Mesenchymal stem cell (in vitro differentiated cells and primary cell): ENCODE data around the gene CCDC148.

ENCODE experiments used
- DNase-seq: peaks from one replicate; pipeline ENCODE4 v3.0.0-alpha.2; 2013
- H2AFZ ChIP-seq: one replicate; pipeline ENCODE4 v1.6.1; 2013; ENCODE audit warnings: low read depth, mild to moderate bottlenecking, control low read depth, inconsistent platforms, low read length, moderate library complexity
- H2AK5ac ChIP-seq: 2 replicates; pipeline ENCODE4 v1.6.1; 2013; ENCODE audit warnings: low read length, moderate library complexity, mild to moderate bottlenecking, inconsistent platforms; ENCODE audit not compliant: severe bottlenecking
- H2BK120ac ChIP-seq: one replicate; pipeline ENCODE4 v1.6.1; 2013; ENCODE audit warnings: low read depth, mild to moderate bottlenecking, inconsistent platforms, low read length, moderate library complexity
- H2BK12ac ChIP-seq, 2 experiments: one replicate each; pipeline ENCODE4 v1.6.1; 2013; ENCODE audit warnings: inconsistent platforms in 2 of 2, low read length in 2 of 2, mild to moderate bottlenecking in 2 of 2, moderate library complexity in 2 of 2, control low read depth in 1 of 2
- H2BK15ac ChIP-seq: one replicate; pipeline ENCODE4 v1.6.1; 2013; ENCODE audit warnings: mild to moderate bottlenecking, low read depth, inconsistent platforms; ENCODE audit not compliant: poor library complexity, severe bottlenecking
- H2BK5ac ChIP-seq: 2 replicates; pipeline ENCODE4 v1.6.1; 2013; ENCODE audit warnings: low read depth, mild to moderate bottlenecking, low read length, control low read depth, inconsistent platforms; ENCODE audit not compliant: poor library complexity, severe bottlenecking
- H3K14ac ChIP-seq, 2 experiments: one replicate each; pipeline ENCODE4 v1.6.1; 2013; ENCODE audit warnings: inconsistent platforms in 2 of 2, low read length in 2 of 2, control low read depth in 1 of 2, mild to moderate bottlenecking in 1 of 2, moderate library complexity in 1 of 2
- H3K18ac ChIP-seq, 2 experiments: one replicate each; pipeline ENCODE4 v1.6.1; 2013; ENCODE audit warnings: inconsistent platforms in 2 of 2, low read length in 2 of 2, control low read depth in 1 of 2, low read depth in 1 of 2, mild to moderate bottlenecking in 1 of 2
- H3K23ac ChIP-seq, 2 experiments: one replicate each; pipeline ENCODE4 v1.6.1; 2013; ENCODE audit warnings: inconsistent platforms in 2 of 2, low read length in 2 of 2, mild to moderate bottlenecking in 2 of 2, moderate library complexity in 2 of 2, control low read depth in 1 of 2
- H3K27ac ChIP-seq: 2 replicates; pipeline ENCODE4 v1.5.1; 2013; ENCODE audit warnings: mild to moderate bottlenecking, moderate library complexity, low read length, control low read depth, inconsistent platforms; ENCODE audit not compliant: poor library complexity, severe bottlenecking
- H3K27me3 ChIP-seq, 2 experiments: 2 replicates each; pipeline versions ENCODE4 v1.6.1 to v1.7.0; 2013; ENCODE audit warnings: low read length in 2 of 2, mild to moderate bottlenecking in 2 of 2, moderate library complexity in 2 of 2, control low read depth in 1 of 2, inconsistent platforms in 1 of 2; ENCODE audit not compliant: control insufficient read depth in 1 of 2, insufficient read depth in 1 of 2
- H3K36me3 ChIP-seq, 2 experiments: 2 replicates each; pipeline versions ENCODE4 v1.6.1 to v1.7.0; 2013; ENCODE audit warnings: low read length in 2 of 2, control low read depth in 1 of 2, inconsistent platforms in 1 of 2, low read depth in 1 of 2, mild to moderate bottlenecking in 1 of 2; ENCODE audit not compliant: insufficient read depth in 2 of 2, control insufficient read depth in 1 of 2
- H3K4ac ChIP-seq, 2 experiments: one replicate each; pipeline ENCODE4 v1.6.1; 2013; ENCODE audit warnings: inconsistent platforms in 2 of 2, low read length in 2 of 2, mild to moderate bottlenecking in 2 of 2, moderate library complexity in 2 of 2, control low read depth in 1 of 2, low read depth in 1 of 2
- H3K4me1 ChIP-seq: 2 replicates; pipeline ENCODE4 v1.6.1; 2013; ENCODE audit warnings: low read depth, low read length, control low read depth; ENCODE audit not compliant: control insufficient read depth, insufficient read depth
- H3K4me2 ChIP-seq: 2 replicates; pipeline ENCODE4 v1.6.1; 2013; ENCODE audit warnings: low read length, mild to moderate bottlenecking, inconsistent platforms; ENCODE audit not compliant: poor library complexity, severe bottlenecking
- H3K4me3 ChIP-seq, 2 experiments: 2 replicates each; pipeline versions ENCODE4 v1.5.1 to v1.7.0; 2013; ENCODE audit warnings: low read length in 2 of 2, mild to moderate bottlenecking in 2 of 2, control low read depth in 1 of 2, low read depth in 1 of 2; ENCODE audit not compliant: insufficient read depth in 1 of 2
- H3K79me1 ChIP-seq: replicated peaks from 2 replicates; pipeline ENCODE4 v1.6.1; 2013; ENCODE audit warnings: mild to moderate bottlenecking, control low read depth, low read length, inconsistent platforms; ENCODE audit not compliant: poor library complexity, severe bottlenecking
- H3K9ac ChIP-seq: 2 replicates; pipeline ENCODE4 v1.7.0; 2013; ENCODE audit warnings: mild to moderate bottlenecking, low read length, moderate library complexity
- H3K9me3 ChIP-seq: 2 replicates; pipeline ENCODE4 v1.7.0; 2013; ENCODE audit warnings: mild to moderate bottlenecking, low read length; ENCODE audit not compliant: control insufficient read depth
- H4K8ac ChIP-seq: one replicate; pipeline ENCODE4 v1.6.1; 2013; ENCODE audit warnings: inconsistent platforms, mild to moderate bottlenecking, low read length, moderate library complexity
- H4K91ac ChIP-seq: one replicate; pipeline ENCODE4 v1.6.1; 2013; ENCODE audit warnings: mild to moderate bottlenecking, low read length, inconsistent platforms
- WGBS: methylation state at CpG from one replicate; pipeline ENCODE4 v1.1.7; 2013; ENCODE audit warnings: mixed read lengths; 5-methylcytosine and 5-hydroxymethylcytosine counted together

The CCDC148 gene

DNA sequence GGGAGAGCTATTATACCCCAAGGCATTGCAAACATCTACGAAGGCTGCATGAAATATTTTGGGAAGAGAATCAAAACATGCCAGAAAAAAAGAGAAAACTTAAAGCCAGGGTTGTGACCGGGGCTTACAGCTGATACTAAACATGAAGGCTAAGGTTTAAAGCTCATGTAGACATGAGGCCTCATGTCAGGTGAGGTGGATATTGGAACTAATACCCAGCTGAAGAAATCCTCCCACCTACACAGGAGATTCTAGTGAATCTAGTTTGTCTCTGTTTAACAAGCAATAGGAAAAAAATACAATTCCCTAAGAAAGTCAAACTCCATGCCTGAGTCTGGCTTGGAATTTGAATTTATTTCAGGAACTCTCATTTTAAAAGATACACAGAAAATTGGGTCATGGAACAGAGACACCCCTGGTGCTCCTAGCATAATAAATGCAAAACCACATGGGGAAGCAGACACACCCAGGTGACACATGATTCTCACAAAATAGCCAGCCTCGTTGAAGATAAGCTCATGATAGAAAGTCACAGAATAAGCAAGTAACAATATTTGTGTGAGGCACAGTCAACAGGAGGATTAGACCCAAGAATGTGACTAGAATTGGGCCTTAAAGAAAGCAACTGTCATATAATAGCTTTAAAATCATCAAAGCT lies 312.7 kb downstream of the CCDC148 start:
- Histone ChIP-seq H4K8ac (no peak overlapping the region), H3K4ac (no peak overlapping the region), H3K14ac (no peak overlapping the region), H3K4me1 (no peaks in the 10 kb centered on the region), H2BK120ac (no peak overlapping the region), H3K9me3 (no peaks in the 10 kb centered on the region), H4K91ac (no peak overlapping the region), H3K9ac (no peak overlapping the region), H3K36me3 (no peaks in the 10 kb centered on the region), H3K27me3 (no peaks in the 10 kb centered on the region), H3K4me3 (no peak overlapping the region), H2BK12ac (no peak overlapping the region), H2BK15ac (no peak overlapping the region), H2BK5ac (no peak overlapping the region), H3K23ac (no peak overlapping the region), H3K79me1 (no peaks in the 10 kb centered on the region), H3K4me2 (no peak overlapping the region), H3K27ac (no peak overlapping the region), H3K18ac (no peak overlapping the region), H2AK5ac (no peak overlapping the region), H2AFZ (no peak overlapping the region)
- no peak for DNase-seq
- WGBS: 80% methylated on average over 3 of the region's 3 CpGs

DNA sequence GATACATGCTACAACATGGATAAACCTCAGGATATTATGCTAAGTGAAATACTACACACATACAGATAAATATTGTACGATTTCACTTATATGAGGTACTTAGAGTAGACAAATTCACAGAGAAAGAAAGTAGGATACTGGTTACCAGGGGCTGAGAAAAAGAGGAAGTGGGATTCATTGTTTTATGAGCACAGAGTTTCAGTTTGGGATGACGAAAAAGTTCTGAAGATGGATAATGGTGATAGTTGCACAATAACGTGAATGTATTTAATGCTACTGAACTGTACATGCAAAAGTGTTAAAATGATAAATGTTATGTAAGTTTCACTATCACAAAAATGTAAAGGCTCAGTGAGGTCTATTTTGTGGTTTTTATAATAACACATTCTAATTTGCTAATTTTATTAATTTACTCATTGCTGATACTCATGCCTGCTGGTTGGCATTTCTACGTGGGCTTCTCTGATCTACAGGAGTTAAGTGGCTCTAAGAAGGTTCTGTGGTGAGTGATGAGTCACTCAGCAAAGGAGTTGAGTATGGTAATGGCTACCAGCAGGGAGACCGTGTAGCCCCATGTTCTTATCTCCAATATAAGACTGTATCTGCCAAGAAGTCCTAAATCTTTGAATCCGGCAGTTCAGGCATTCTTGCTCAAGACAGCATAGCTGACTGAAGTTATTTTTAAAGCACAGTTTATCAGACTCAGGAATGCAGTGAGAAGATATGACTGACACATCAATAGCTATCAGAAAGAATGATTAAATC lies 313.8 kb downstream of the CCDC148 start:
- peak; percentile 19 for DNase-seq
- Histone ChIP-seq H3K36me3 (no peaks in the 10 kb centered on the region), H3K14ac (no peak overlapping the region), H3K4me2 (no peak overlapping the region), H3K4ac (no peak overlapping the region), H2AFZ (no peak overlapping the region), H2BK15ac (no peak overlapping the region), H3K4me3 (no peak overlapping the region), H3K18ac (no peak overlapping the region), H2BK120ac (no peak overlapping the region), H3K79me1 (no peaks in the 10 kb centered on the region), H4K8ac (no peak overlapping the region), H3K27me3 (no peaks in the 10 kb centered on the region), H3K27ac (no peak overlapping the region), H3K9ac (no peak overlapping the region), H2AK5ac (no peak overlapping the region), H4K91ac (no peak overlapping the region), H2BK5ac (no peak overlapping the region), H3K4me1 (no peaks in the 10 kb centered on the region), H3K9me3 (no peaks in the 10 kb centered on the region), H2BK12ac (no peak overlapping the region), H3K23ac (no peak overlapping the region)
- WGBS: 81% methylated on average over 6 of the region's 6 CpGs

DNA sequence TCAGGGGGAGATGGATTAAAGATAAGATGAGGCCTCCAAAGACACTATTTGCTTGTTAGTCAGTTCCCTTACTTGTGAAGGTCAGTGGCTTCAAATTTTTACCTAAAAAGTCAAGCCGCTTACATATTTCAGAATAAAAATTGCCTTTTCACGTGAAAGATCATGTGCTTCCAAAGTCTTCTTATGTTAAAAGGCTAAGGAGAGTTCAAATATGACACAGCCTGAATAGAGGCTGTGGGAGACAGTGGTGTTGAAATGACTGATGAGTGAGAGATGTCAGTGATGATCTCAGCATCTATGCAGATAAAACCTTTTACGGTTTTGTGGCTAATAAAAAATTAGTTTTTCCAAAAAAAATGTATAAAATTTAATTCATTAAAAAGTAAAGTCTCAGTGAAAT lies 314.4 kb downstream of the CCDC148 start:
- Histone ChIP-seq H3K4me2 (no peak overlapping the region), H3K9me3 (no peaks in the 10 kb centered on the region), H3K79me1 (no peaks in the 10 kb centered on the region), H4K91ac (no peak overlapping the region), H3K14ac (no peak overlapping the region), H3K18ac (no peak overlapping the region), H2BK15ac (no peak overlapping the region), H3K23ac (no peak overlapping the region), H2BK12ac (no peak overlapping the region), H4K8ac (no peak overlapping the region), H2BK120ac (no peak overlapping the region), H3K27ac (no peak overlapping the region), H3K36me3 (no peaks in the 10 kb centered on the region), H3K4me1 (no peaks in the 10 kb centered on the region), H3K27me3 (no peaks in the 10 kb centered on the region), H2AFZ (no peak overlapping the region), H3K4me3 (no peak overlapping the region), H3K9ac (no peak overlapping the region), H3K4ac (no peak overlapping the region), H2AK5ac (no peak overlapping the region), H2BK5ac (no peak overlapping the region)
- WGBS: 86% methylated on average over 2 of the region's 3 CpGs
- no peak for DNase-seq

DNA sequence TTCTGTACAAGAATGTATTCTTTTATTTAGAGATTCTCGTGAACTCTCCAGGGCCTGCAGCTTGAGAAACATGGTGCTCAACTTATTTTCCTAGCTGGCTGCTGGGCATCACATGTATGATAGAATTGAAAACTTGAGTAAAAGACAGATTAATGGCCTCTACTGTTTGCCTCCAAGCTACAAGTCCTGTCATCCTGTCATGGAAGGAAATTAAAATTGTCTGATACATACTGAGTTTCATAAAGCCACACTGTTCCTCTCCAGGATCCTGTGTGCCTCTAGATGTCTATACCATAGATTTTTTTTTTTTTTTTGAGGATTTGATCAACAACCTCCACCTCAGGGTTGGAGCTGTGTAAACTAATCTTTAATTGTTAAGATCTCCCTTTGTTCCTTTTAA lies 316.4 kb downstream of the CCDC148 start:
- no peaks in the 10 kb centered on the region for H3K36me3 ChIP-seq
- no peak overlapping the region for H2BK120ac ChIP-seq
- no peak overlapping the region for H3K27ac ChIP-seq
- no peak overlapping the region for H3K4me3 ChIP-seq
- H2BK5ac ChIP-seq: no peak overlapping the region
- no peaks in the 10 kb centered on the region for H3K27me3 ChIP-seq
- H3K4ac ChIP-seq: no peak overlapping the region
- no peak overlapping the region for H4K8ac ChIP-seq
- no peak overlapping the region for H2BK12ac ChIP-seq
- WGBS: 92% methylated on average over 1 of the region's 1 CpG
- no peak overlapping the region for H2AK5ac ChIP-seq
- no peak for DNase-seq
- H3K18ac ChIP-seq: no peak overlapping the region
- no peak overlapping the region for H2BK15ac ChIP-seq
- no peaks in the 10 kb centered on the region for H3K79me1 ChIP-seq
- H4K91ac ChIP-seq: no peak overlapping the region
- no peaks in the 10 kb centered on the region for H3K9me3 ChIP-seq
- no peak overlapping the region for H3K4me2 ChIP-seq
- no peaks in the 10 kb centered on the region for H3K4me1 ChIP-seq
- H2AFZ ChIP-seq: no peak overlapping the region
- H3K14ac ChIP-seq: no peak overlapping the region
- H3K9ac ChIP-seq: no peak overlapping the region
- H3K23ac ChIP-seq: no peak overlapping the region
